Mucosa of descending colon (tissue), 3 donors: ENCODE data around the gene CMSS1. TPM values are rescaled to one million over a fixed set of nuclear protein-coding genes. Genes with fewer than 3 reads are reported as not detected.

Experiments used
- ATAC-seq: fragments of 200-7000 bp; cut with Tn5 transposase; one replicate; pipeline ENCODE4 v1.9.1; 2020; ENCODE audit warnings: mild to moderate bottlenecking, moderate library complexity
- DNase-seq, 3 donors: peaks; one replicate each; pipeline ENCODE4 v3.0.0-alpha.2; 2020
- H3K36me3 ChIP-seq: fragments of 200-600 bp; one replicate; pipeline ENCODE4 v1.8.0; 2021; ENCODE audit warnings: low read depth, mild to moderate bottlenecking
- H3K4me1 ChIP-seq: fragments of 200-600 bp; one replicate; pipeline ENCODE4 v1.8.0; 2021; ENCODE audit warnings: low read depth, mild to moderate bottlenecking
- H3K4me3 ChIP-seq: fragments of 200-600 bp; one replicate; pipeline ENCODE4 v1.8.0; 2021; ENCODE audit warnings: mild to moderate bottlenecking
- H3K9me3 ChIP-seq: fragments of 200-600 bp; one replicate; pipeline ENCODE4 v1.8.0; 2021; ENCODE audit warnings: mild to moderate bottlenecking
- CTCF ChIP-seq: fragments of 200-600 bp; IDR thresholded peaks from one replicate; pipeline ENCODE4 v1.8.0; 2022; ENCODE audit warnings: antibody characterized with exemption, mild to moderate bottlenecking
- intact Hi-C, 2 donors: fragments of 100-400 bp; cut with DNase I in 1 of 2; cut with micrococcal nuclease in 1 of 2; formaldehyde crosslinking; loops; one replicate each; pipeline versions ENCODE4 v1.11.0 to v1.11.1; 2022; cut with DNase I, micrococcal nuclease
- total RNA-seq, 3 donors: library from RNA; stranded (reverse); fragmentation: NEBNext Ultra II Directional in 2 of 3; extraction: Animal tissue kit (Norgen Biotek cat#: 25700) in 2 of 3; gene quantifications; one replicate each; pipeline versions ENCODE4 v1.2.1 to v1.2.4, GENCODE V29; 2021 to 2023
- donor health status: DM: no; HTN: no; CAD: no; lungs with moderate emphysema.
- donor health status: DM: no; HTN: no; CAD: no.
- donor health status: DM: no; HTN: yes; CAD: no.

The CMSS1 gene
- total RNA-seq, 3 donors from 2014 or later, result 9.6 to 24.2 (median 13.8) TPM

DNA sequence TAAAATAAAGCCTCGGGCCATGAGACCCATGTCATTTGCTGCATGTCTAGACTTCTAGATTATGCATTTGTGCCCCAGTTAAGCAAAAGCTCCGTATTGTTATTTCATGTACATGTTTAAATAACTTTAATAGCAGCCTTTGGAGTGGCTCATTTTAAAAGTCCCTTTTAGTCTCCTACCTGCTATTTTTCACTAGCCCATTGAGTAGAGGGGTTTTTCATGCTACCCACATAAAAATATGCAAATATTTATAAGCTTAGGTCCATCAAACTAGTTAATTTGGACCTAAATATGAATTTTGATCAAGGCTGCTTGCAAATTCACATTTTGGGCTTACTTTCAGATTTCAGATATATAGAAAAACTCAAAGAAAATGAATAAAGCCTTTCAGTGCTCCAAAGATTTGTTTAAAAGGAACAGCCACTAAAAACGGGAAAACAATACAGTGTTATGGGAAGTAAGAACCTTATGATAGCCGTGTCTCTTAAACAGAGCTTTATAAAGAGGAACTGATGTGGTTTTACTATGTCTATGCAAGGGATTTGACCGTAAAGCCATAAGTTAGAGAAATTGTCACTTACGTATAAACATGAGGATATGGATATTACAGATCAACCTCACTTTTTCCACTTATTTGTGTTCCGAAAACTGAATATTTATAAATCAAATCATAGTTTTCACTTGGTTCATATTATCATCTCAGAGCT, 266.6 kb downstream of the CMSS1 start:
- Histone ChIP-seq H3K4me3 (no peak overlapping the region), H3K9me3 (no peaks in the 10 kb centered on the region), H3K4me1 (no peaks in the 10 kb centered on the region), H3K36me3 (no peaks in the 10 kb centered on the region)
- ATAC-seq (no peak), DNase-seq (no peak)
- TF ChIP-seq CTCF, result no peak
- intact Hi-C loops, result no loop called here

DNA sequence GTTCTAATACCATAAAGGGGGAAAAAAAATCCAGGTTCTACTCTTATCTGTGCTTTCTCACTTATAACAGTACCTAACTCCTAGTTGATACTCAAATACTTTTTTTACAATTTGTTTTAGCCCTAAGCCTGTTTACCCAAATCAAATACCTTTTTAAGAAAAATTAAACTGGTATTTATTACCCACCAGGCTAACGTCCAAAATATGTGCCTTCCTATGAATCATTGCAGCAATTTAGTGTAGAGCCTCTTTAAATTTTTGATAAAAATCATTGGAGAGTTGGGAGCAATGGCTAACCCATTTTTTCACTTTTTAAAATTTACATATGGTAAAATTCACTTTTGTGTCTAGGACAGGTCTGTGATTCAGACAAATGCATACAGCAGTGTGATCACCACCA, 268.7 kb downstream of the CMSS1 start:
- Histone ChIP-seq H3K4me3 (no peak overlapping the region), H3K4me1 (no peaks in the 10 kb centered on the region), H3K9me3 (no peaks in the 10 kb centered on the region), H3K36me3 (no peaks in the 10 kb centered on the region)
- no peak for DNase-seq
- TF ChIP-seq CTCF, result no peak
- intact Hi-C loops, result no loop called here
- ATAC-seq, result no peak

DNA sequence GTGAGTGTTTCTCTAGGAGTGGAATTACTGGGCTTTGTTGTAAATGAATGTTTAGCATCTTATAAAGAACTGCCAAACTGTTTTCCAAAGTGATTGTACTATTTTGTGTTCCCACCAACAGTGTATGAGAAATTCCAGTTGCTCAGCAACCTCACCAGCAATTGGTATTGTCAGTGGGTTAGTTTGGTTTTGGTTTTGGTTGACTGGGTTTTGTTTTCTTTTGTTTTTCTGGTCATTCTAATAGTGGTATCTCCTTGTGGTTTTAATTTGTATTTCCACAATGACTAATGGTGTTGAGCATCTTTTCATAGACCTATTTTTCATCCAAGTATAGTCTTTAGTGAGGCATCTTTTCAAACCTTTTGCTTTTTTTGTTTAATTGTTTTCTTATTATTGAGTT, 269.5 kb downstream of the CMSS1 start:
- H3K9me3 ChIP-seq, result no peaks in the 10 kb centered on the region
- no peaks in the 10 kb centered on the region for H3K36me3 ChIP-seq
- TF ChIP-seq CTCF, result no peak
- no peak for DNase-seq
- H3K4me1 ChIP-seq, result no peaks in the 10 kb centered on the region
- intact Hi-C loops, result no loop called here
- H3K4me3 ChIP-seq, result no peak overlapping the region
- peak; percentile 17 for ATAC-seq

DNA sequence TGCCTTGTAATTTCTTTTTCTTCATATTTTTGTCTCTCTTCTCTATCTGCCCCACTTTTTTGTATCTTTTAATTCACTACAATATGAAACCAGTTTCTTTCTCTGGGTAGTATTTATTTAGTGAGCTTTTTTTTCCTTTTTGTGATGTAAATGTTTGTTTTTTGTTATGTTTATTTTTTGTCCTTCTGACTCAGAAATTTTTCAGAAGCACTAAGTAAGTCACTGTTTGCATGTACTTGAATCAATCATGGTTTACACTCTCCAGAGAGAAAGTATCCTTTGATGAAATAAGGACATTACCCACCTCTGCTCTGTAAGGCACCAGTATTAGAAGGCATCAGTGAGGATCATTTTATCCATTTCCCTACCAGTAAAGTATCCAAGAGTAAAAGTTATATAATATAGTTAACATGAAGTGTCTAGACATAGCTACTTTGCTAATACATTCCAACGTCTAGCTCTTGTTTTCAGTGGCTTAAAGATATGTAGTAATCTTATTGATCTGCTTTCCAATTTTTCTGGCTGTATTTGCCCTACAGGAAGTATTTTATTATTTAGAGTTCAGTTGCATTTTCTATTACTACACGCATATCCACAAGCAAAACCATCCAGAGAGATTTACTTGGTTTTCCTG, 271.2 kb downstream of the CMSS1 start:
- Histone ChIP-seq H3K9me3 (no peaks in the 10 kb centered on the region), H3K4me3 (no peak overlapping the region), H3K4me1 (no peaks in the 10 kb centered on the region), H3K36me3 (no peaks in the 10 kb centered on the region)
- DNase-seq (no peak), ATAC-seq (no peak)
- TF ChIP-seq CTCF, result no peak
- intact Hi-C loops, result no loop called here

DNA sequence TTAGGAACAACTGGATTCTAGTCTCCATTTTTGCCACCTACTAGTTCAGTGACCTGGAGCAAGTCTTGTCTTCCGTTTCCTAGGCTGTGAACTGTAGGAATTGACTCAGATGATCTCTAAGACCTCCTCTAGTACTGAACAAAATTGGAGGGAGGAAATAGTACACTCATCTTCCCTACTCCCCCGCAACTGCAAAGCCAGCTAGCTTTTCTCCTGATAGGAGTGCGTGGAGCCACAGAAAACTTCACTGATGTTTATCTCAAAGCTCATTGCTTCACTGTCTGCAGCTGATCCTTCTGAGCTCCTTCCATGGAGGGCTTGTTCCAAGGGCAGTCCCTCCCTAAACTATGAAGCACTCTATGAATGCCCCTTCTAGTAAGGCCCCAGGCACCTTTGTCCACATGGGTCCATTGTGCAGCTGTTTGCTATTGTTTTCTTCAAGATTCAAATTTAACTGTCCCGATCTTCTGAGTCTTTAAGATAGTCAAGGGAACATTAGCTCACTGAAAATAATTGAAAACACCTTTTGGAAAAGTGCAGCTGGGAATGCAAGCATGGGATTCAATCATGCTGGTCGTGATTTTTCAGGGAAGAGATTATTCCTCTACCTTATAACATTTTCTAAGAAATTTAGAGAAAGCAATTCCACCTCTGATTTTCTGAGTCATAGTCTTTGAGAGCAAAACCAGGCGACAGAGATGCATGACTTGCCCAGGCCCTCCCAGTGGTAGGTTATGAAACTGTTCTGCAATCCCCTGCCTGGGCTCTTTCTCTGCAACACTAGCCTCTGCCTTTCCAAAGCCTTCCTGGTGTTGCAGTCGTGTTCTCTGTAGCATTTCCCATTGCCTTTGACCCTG, 272.4 kb downstream of the CMSS1 start:
- ATAC-seq (peak; percentile 81), DNase-seq (peak in 1 of 3 donors; percentile 27)
- H3K9me3 ChIP-seq, result no peaks in the 10 kb centered on the region
- intact Hi-C loops, result no loop called here
- no peak for TF ChIP-seq CTCF
- H3K4me3 ChIP-seq, result no peak overlapping the region
- no peaks in the 10 kb centered on the region for H3K4me1 ChIP-seq
- no peaks in the 10 kb centered on the region for H3K36me3 ChIP-seq
